ENCODE results near the gene LGR6. TPM values are rescaled to one million over a fixed set of nuclear protein-coding genes. Genes with fewer than 3 reads are reported as not detected.

LGR6 gene
- total and polyA plus RNA-seq, 2 of the 8 experiments (the other 6 are each of a cell fraction or from before 2014, with no cell fraction given): 0.50 to 1.0 TPM

GRCh38 chr1:202241376-202242079 is 47.9 kb downstream of the LGR6 start:
- Histone ChIP-seq H3K9me3 (ENCODE audit: insufficient read depth in 2 of 2, low read depth in 1 of 2, low read length in 1 of 2) (no peaks in the 10 kb centered on the region), H2AFZ (ENCODE audit: low read length) (no peak overlapping the region), H3K4ac (replicated peaks; ENCODE audit: insufficient read length, low read depth, low read length) (no peak overlapping the region), H3K4me1 (replicated peaks in 1 of 4; ENCODE audit: control insufficient read depth in 3 of 4, insufficient read depth in 4 of 4, low read length in 3 of 4) (peaks cover 0 to 10% (median 6%) of the 10 kb centered on the region in 4 experiments; a peak in 6 of 7 replicates), H3K18ac (ENCODE audit: extremely low read depth, low read length) (no peak overlapping the region), H3K14ac (ENCODE audit: insufficient read length) (no peak overlapping the region), H3K79me2 (ENCODE audit: control insufficient read depth in 1 of 2, insufficient read depth in 2 of 2, low read length in 2 of 2) (no peaks in the 10 kb centered on the region), H3K27ac (ENCODE audit: low read depth, low read length) (no peak overlapping the region), H2BK12ac (ENCODE audit: low read depth, low read length) (no peak overlapping the region; the same call in 1 of the 2 replicates), H2BK120ac (replicated peaks; ENCODE audit: low read depth, low read length) (no peak overlapping the region), H2AK5ac (ENCODE audit: low read depth, low read length) (no peak overlapping the region), H3K27me3 (replicated peaks in 1 of 4; ENCODE audit: control insufficient read depth in 3 of 4, extremely low read depth in 1 of 4, insufficient read depth in 3 of 4, low read length in 3 of 4) (no peaks in the 10 kb centered on the region), H3K23me2 (ENCODE audit: low read depth, low read length) (peaks cover 2% of the 10 kb centered on the region; the same call in 1 of the 2 replicates), H4K5ac (ENCODE audit: insufficient read length, low read depth, low read length) (no peak overlapping the region), H3K79me1 (ENCODE audit: low read depth, low read length) (no peaks in the 10 kb centered on the region), H3K36me3 (ENCODE audit: control insufficient read depth in 2 of 4, insufficient read depth in 4 of 4, low read length in 3 of 4) (no peaks in the 10 kb centered on the region), H3K23ac (ENCODE audit: insufficient read length) (no peak overlapping the region), H2BK5ac (ENCODE audit: low read depth, low read length) (no peak overlapping the region), H2BK15ac (ENCODE audit: low read length) (no peak overlapping the region), H3K4me2 (ENCODE audit: insufficient read depth in 1 of 2, low read depth in 2 of 2, low read length in 2 of 2) (no peak overlapping the region), H3K4me3 (ENCODE audit: extremely low read depth in 1 of 4, insufficient read depth in 2 of 4, low read depth in 3 of 4, low read length in 4 of 4) (no peak overlapping the region), H4K8ac (ENCODE audit: extremely low read depth, insufficient read depth, low read length) (no peak overlapping the region), H3K9ac (replicated peaks in 1 of 4; ENCODE audit: extremely low read depth in 1 of 4, low read depth in 3 of 4, low read length in 3 of 4) (no peak overlapping the region), H4K91ac (replicated peaks; ENCODE audit: insufficient read length, low read length) (no peak overlapping the region), H2BK20ac (ENCODE audit: low read length) (no peak overlapping the region), H4K20me1 (replicated peaks in 1 of 2; ENCODE audit: control insufficient read depth in 1 of 2, insufficient read depth in 2 of 2, low read length in 2 of 2) (no peaks in the 10 kb centered on the region), H3K56ac (replicated peaks; ENCODE audit: insufficient read length, low read depth, low read length) (no peak overlapping the region)
- FAIRE-seq (no peak), DNase-seq (ENCODE audit: low read depth in 1 of 2, low spot score in 2 of 2) (no peak)
- 83% methylated on average over 6 of the region's 6 CpGs; no CpG with 5 or more reads in 1 of the 2 experiments for WGBS, 2 experiments (ENCODE audit: extremely low coverage in 1 of 2, insufficient coverage in 1 of 2, insufficient read length in 1 of 2, insufficient replicate concordance in 2 of 2, low coverage in 1 of 2, low lambda C conversion rate in 2 of 2, missing lambda C conversion rate in 1 of 2)
- TF ChIP-seq CBX5 (IDR thresholded peaks at IDR 0.05; ENCODE audit: low read depth, low read length) (no peak), HDAC2 (IDR thresholded peaks at IDR 0.05; ENCODE audit: borderline replicate concordance in 1 of 2, low read depth in 2 of 2, low read length in 2 of 2) (no peak), GTF2F1 (IDR thresholded peaks at IDR 0.05; ENCODE audit: borderline replicate concordance, low read depth, low read length) (no peak), SIN3A (conservative IDR thresholded peaks at IDR 0.05 in 1 of 2, IDR thresholded peaks at IDR 0.05 in 1 of 2; ENCODE audit: low read depth in 1 of 2, low read length in 2 of 2) (no peak), RAD21 (IDR thresholded peaks at IDR 0.05 in 1 of 2, conservative IDR thresholded peaks at IDR 0.05 in 1 of 2; ENCODE audit: low read depth in 2 of 2, low read length in 2 of 2) (no peak), BRCA1 (IDR thresholded peaks at IDR 0.05; ENCODE audit: low read depth, low read length) (no peak), EP300 (IDR thresholded peaks at IDR 0.05; ENCODE audit: borderline replicate concordance in 1 of 2, low read depth in 2 of 2, low read length in 2 of 2) (no peak)
- ChIA-PET CTCF (ENCODE audit: partially characterized antibody) (interaction anchor here (0.6 to 17.3 kb wide), 15 partner anchors 9 to 632 kb away, joined by 3 to 249 read pairs (median 3); no protein-coding TSS in a partner anchor), POLR2A (ENCODE audit: partially characterized antibody) (interaction anchor here (1.1 kb wide), 1 partner anchor 49 kb away, joined by 3 read pairs; no protein-coding TSS in a partner anchor)
